OCI-LY3 (cell line): ENCODE measurements around the gene PPA1.

Experiments used
- EZH2phosphoT487 ChIP-seq: fragments of 200-600 bp; shearing (Covaris generic); IDR thresholded peaks from 2 replicates; pipeline ENCODE4 v1.6.1; 2018; ENCODE audit warnings: antibody characterized with exemption, mixed run types, low read depth
- TF ChIP-seq, protein P1 (sequence below): fragments of 200-600, 300-600 bp; sonication (generic); IDR thresholded peaks from 2 replicates; pipeline ENCODE4 v1.5.1; 2014; ENCODE audit warnings: antibody characterized with exemption, low read length, low read depth

DNA sequence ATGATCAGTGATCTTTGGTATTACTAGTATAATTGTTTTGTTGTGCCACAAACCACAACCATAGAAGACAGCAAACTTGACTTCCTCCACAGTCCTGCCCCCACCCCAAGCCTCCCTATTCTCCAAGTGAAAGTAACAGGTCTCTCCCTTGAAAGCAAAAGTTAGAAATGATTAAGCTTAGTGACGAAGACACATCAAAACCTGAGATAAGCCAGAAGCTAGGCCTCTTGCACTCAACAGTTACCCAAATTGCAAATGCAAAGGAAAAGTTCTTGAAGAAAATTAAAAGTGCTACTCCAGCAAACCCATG, 70.4 kb downstream of the PPA1 start:
- TF ChIP-seq, protein P1, sequence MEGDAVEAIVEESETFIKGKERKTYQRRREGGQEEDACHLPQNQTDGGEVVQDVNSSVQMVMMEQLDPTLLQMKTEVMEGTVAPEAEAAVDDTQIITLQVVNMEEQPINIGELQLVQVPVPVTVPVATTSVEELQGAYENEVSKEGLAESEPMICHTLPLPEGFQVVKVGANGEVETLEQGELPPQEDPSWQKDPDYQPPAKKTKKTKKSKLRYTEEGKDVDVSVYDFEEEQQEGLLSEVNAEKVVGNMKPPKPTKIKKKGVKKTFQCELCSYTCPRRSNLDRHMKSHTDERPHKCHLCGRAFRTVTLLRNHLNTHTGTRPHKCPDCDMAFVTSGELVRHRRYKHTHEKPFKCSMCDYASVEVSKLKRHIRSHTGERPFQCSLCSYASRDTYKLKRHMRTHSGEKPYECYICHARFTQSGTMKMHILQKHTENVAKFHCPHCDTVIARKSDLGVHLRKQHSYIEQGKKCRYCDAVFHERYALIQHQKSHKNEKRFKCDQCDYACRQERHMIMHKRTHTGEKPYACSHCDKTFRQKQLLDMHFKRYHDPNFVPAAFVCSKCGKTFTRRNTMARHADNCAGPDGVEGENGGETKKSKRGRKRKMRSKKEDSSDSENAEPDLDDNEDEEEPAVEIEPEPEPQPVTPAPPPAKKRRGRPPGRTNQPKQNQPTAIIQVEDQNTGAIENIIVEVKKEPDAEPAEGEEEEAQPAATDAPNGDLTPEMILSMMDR: no peak
- TF ChIP-seq EZH2phosphoT487: no peak
